ENCODE results near the gene KRTAP10-8. TPM values are rescaled to one million over a fixed set of nuclear protein-coding genes. Genes with fewer than 3 reads are reported as not detected.
"Not testable (repeated sequence)": the region's sequence is repeated elsewhere in the genome, so short reads cannot be mapped to it uniquely, and the experiment has no call there.

KRTAP10-8 gene
- total RNA-seq, 4 donors from 2014 or later = not detected

- no peaks in the 10 kb centered on the region for H3K9me3 ChIP-seq
- no peak overlapping the region for H3K4me3 ChIP-seq (replicated peaks in 1 of 3)
- WGBS, 2 donors = 98 to 100% methylated on average over 2 of the region's 2 CpGs
- no peaks in the 10 kb centered on the region for H3K4me1 ChIP-seq
- H3K27me3 ChIP-seq = no peaks in the 10 kb centered on the region
- no peak overlapping the region for H3K27ac ChIP-seq
- TF ChIP-seq, protein P1, sequence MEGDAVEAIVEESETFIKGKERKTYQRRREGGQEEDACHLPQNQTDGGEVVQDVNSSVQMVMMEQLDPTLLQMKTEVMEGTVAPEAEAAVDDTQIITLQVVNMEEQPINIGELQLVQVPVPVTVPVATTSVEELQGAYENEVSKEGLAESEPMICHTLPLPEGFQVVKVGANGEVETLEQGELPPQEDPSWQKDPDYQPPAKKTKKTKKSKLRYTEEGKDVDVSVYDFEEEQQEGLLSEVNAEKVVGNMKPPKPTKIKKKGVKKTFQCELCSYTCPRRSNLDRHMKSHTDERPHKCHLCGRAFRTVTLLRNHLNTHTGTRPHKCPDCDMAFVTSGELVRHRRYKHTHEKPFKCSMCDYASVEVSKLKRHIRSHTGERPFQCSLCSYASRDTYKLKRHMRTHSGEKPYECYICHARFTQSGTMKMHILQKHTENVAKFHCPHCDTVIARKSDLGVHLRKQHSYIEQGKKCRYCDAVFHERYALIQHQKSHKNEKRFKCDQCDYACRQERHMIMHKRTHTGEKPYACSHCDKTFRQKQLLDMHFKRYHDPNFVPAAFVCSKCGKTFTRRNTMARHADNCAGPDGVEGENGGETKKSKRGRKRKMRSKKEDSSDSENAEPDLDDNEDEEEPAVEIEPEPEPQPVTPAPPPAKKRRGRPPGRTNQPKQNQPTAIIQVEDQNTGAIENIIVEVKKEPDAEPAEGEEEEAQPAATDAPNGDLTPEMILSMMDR (IDR thresholded peaks at IDR 0.05) = no peak
- TF ChIP-seq POLR2A (IDR thresholded peaks at IDR 0.05) = no peak
- no peak for DNase-seq
- H3K36me3 ChIP-seq = no peaks in the 10 kb centered on the region
- intact Hi-C loops (cut with DNase I) = no loop called here
Observed at GRCh38 chr21:44589094-44589493, 22.8 kb upstream of the KRTAP10-8 start.

DNA sequence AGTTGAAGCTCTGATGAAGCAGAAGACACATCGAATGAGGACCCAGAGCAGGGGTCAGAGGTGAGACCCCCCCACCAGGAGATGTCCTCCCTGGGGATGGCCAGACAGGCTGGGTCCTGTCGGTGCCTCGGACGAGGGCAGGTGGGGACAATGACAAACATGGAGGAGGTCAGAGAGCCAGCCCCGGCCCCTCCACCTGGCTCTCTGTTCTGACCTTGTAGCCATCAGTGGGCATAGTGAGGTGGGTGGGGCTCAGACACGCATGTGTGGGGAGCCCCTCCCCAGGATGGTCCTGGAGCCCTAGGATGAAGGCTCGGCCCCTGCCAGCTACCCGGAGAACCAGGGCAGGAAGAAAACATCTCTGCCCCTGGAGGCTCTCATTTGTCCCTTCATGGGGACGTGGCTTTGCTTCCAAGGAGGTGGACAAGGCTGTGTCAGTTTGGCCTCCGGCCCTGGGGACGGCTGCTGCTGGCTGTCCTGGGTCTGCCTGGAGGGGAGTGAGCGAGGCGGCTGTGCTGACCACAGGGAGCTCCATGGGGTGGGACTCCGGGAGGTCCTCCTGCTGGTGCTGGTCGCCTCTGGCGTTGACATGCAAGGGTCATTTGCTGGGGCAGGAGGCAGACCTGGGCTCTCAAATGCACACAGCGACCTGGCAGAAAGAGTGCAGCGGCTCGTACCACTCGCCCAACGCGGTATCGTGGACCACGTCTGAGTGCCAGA lies 22.1 kb upstream of the KRTAP10-8 start:
- H3K4me3 ChIP-seq (replicated peaks in 1 of 3) = no peak overlapping the region
- no peaks in the 10 kb centered on the region for H3K4me1 ChIP-seq
- no peaks in the 10 kb centered on the region for H3K36me3 ChIP-seq
- no peak overlapping the region for H3K27ac ChIP-seq
- TF ChIP-seq POLR2A (IDR thresholded peaks at IDR 0.05) = no peak
- TF ChIP-seq, protein P1 (IDR thresholded peaks at IDR 0.05) = no peak
- no peaks in the 10 kb centered on the region for H3K9me3 ChIP-seq
- DNase-seq = no peak
- H3K27me3 ChIP-seq = no peaks in the 10 kb centered on the region
- WGBS, 2 donors = 87 to 91% methylated on average over 14 to 21 of the region's 24 CpGs
- intact Hi-C loops (cut with DNase I) = no loop called here

GRCh38 chr21:44590311-44590721 lies 21.6 kb upstream of the KRTAP10-8 start:
- DNase-seq = no peak
- Histone ChIP-seq H3K9me3 (no peaks in the 10 kb centered on the region), H3K27ac (no peak overlapping the region), H3K4me3 (replicated peaks in 1 of 3) (no peak overlapping the region), H3K4me1 (no peaks in the 10 kb centered on the region), H3K36me3 (no peaks in the 10 kb centered on the region), H3K27me3 (no peaks in the 10 kb centered on the region)
- intact Hi-C loops (cut with DNase I) = no loop called here
- WGBS, 2 donors = 86 to 90% methylated on average over 2 to 10 of the region's 10 CpGs
- TF ChIP-seq, protein P1 (IDR thresholded peaks at IDR 0.05) = no peak
- no peak for TF ChIP-seq POLR2A (IDR thresholded peaks at IDR 0.05)

GRCh38 chr21:44590897-44591800 lies 20.7 kb upstream of the KRTAP10-8 start:
- DNase-seq; H3K4me1 ChIP-seq; H3K27me3 ChIP-seq; H3K27ac ChIP-seq; H3K4me3 ChIP-seq (replicated peaks in 1 of 3); H3K36me3 ChIP-seq; H3K9me3 ChIP-seq; intact Hi-C loops (cut with DNase I): not testable (repeated sequence)
- WGBS, 2 donors = 71 to 73% methylated on average over 13 to 16 of the region's 19 CpGs

GRCh38 chr21:44591801-44592130 lies 20.1 kb upstream of the KRTAP10-8 start:
- WGBS, 2 donors = 60 to 100% methylated on average over 1 of the region's 4 CpGs
- H3K27me3 ChIP-seq; intact Hi-C loops (cut with DNase I); H3K4me3 ChIP-seq (replicated peaks in 1 of 3); H3K27ac ChIP-seq; DNase-seq; H3K9me3 ChIP-seq; H3K4me1 ChIP-seq; H3K36me3 ChIP-seq: not testable (repeated sequence)
